B cell (primary cell): ENCODE data around the gene DPH1. TPM values are rescaled to one million over a fixed set of nuclear protein-coding genes. Genes with fewer than 3 reads are reported as not detected.
A peak's percentile ranks its signal among the peaks of the same experiment; 100 is the strongest.

Experiments
- ATAC-seq: fragments of 200-7000 bp; cut with Tn5 transposase; one replicate; pipeline ENCODE4 v1.10.0; 2021; ENCODE audit warnings: low read depth, mild to moderate bottlenecking, moderate number of reproducible peaks, moderate library complexity
- CTCF ChIA-PET: fragments of 350-600 bp; sonication (Branson Sonifier 250); formaldehyde crosslinking; loops from one replicate; lab custom pipeline; 2021; ENCODE audit warnings: antibody characterized with exemption, inconsistent platforms; lab: Charles Lee
- POLR2A ChIA-PET: fragments of 350-600 bp; sonication (Branson Sonifier 250); formaldehyde crosslinking; loops from one replicate; lab custom pipeline; 2021; ENCODE audit warnings: antibody characterized with exemption; lab: Charles Lee
- DNase-seq: peaks from one replicate; pipeline ENCODE4 v3.0.0; 2013
- H2AFZ ChIP-seq: 2 replicates; pipeline ENCODE4 v1.6.1; 2012; ENCODE audit warnings: mild to moderate bottlenecking, low read depth, low read length; ENCODE audit not compliant: insufficient read depth, poor library complexity, severe bottlenecking
- H3K27ac ChIP-seq, 2 donors: 1 replicate in 1 of 2; 2 replicates in 1 of 2; pipeline ENCODE4 v1.5.1; 2012 to 2013; ENCODE audit warnings: low read length in 2 of 2, mild to moderate bottlenecking in 2 of 2, moderate library complexity in 1 of 2
- H3K27me3 ChIP-seq, 4 experiments: fragments of 200-600 bp in 1 of 4; sonication (generic) in 1 of 4; replicated peaks in 1 of 4; 1 replicate in 2 of 4; 2 replicates in 2 of 4; pipeline versions ENCODE4 v1.6.1 to v1.7.0; 2013 to 2016; ENCODE audit warnings: low read length in 3 of 4, mild to moderate bottlenecking in 2 of 4, mixed read lengths in 1 of 4, moderate library complexity in 1 of 4; ENCODE audit not compliant: insufficient read depth in 4 of 4, control insufficient read depth in 3 of 4; ENCODE audit errors: control extremely low read depth in 1 of 4
- H3K36me3 ChIP-seq, 2 experiments: replicated peaks in 1 of 2; 1 replicate in 1 of 2; 2 replicates in 1 of 2; pipeline versions ENCODE4 v1.6.1 to v1.7.1; 2013; ENCODE audit warnings: low read length in 1 of 2; ENCODE audit not compliant: insufficient read depth in 2 of 2, control insufficient read depth in 1 of 2; ENCODE audit errors: control extremely low read depth in 1 of 2, extremely low read depth in 1 of 2
- H3K4me1 ChIP-seq, 2 donors: fragments of 200-600 bp in 1 of 2; sonication (generic) in 1 of 2; 1 replicate in 1 of 2; 2 replicates in 1 of 2; pipeline versions ENCODE4 v1.5.1 to v1.6.1; 2013 to 2017; ENCODE audit warnings: low read length in 2 of 2; ENCODE audit not compliant: control insufficient read depth in 2 of 2, insufficient read depth in 2 of 2
- H3K4me2 ChIP-seq: replicated peaks from 2 replicates; pipeline ENCODE3; 2012; ENCODE audit warnings: mild to moderate bottlenecking, low read depth, low read length; ENCODE audit not compliant: poor library complexity, severe bottlenecking
- H3K4me3 ChIP-seq, 5 experiments: fragments of 200-600 bp in 1 of 5; sonication (generic) in 1 of 5; 1 replicate in 3 of 5; 2 replicates in 2 of 5; pipeline versions ENCODE4 v1.5.1 to v1.7.0; 2011 to 2016; ENCODE audit warnings: low read length in 4 of 5, mild to moderate bottlenecking in 4 of 5, low read depth in 2 of 5, control low read depth in 1 of 5, moderate library complexity in 1 of 5; ENCODE audit not compliant: insufficient read depth in 1 of 5; ENCODE audit errors: control extremely low read depth in 1 of 5, extremely low read depth in 1 of 5
- H3K79me2 ChIP-seq: fragments of 200-600 bp; sonication (generic); one replicate; pipeline ENCODE4 v1.6.0; 2016; ENCODE audit warnings: low read length; ENCODE audit not compliant: control insufficient read depth, insufficient read depth
- H3K9ac ChIP-seq: fragments of 200-600 bp; sonication (generic); 2 replicates; pipeline ENCODE4 v1.6.1; 2017; ENCODE audit warnings: mild to moderate bottlenecking, low read length, moderate library complexity
- H3K9me3 ChIP-seq, 3 donors: one replicate each; pipeline versions ENCODE4 v1.6.1 to v1.7.1; 2013; ENCODE audit warnings: low read length in 2 of 3; ENCODE audit not compliant: control insufficient read depth in 2 of 3, insufficient read depth in 1 of 3; ENCODE audit errors: control extremely low read depth in 1 of 3
- H4K20me1 ChIP-seq: 2 replicates; pipeline ENCODE4 v1.6.0; 2012; ENCODE audit warnings: mild to moderate bottlenecking, low read length; ENCODE audit not compliant: insufficient read depth, control insufficient read depth, poor library complexity, severe bottlenecking
- H3K27ac Mint-ChIP-seq: one replicate; pipeline ENCODE4 v1.8.0; 2021; ENCODE audit warnings: mixed read lengths
- H3K27me3 Mint-ChIP-seq: one replicate; pipeline ENCODE4 v1.8.0; 2021; ENCODE audit warnings: mixed read lengths
- H3K4me1 Mint-ChIP-seq: one replicate; pipeline ENCODE4 v1.8.0; 2021; ENCODE audit warnings: mixed read lengths
- H3K4me3 Mint-ChIP-seq: one replicate; pipeline ENCODE4 v1.8.0; 2021; ENCODE audit warnings: mixed read lengths
- H3K9me3 Mint-ChIP-seq: one replicate; pipeline ENCODE4 v1.8.0; 2022; ENCODE audit warnings: mixed read lengths; ENCODE audit not compliant: insufficient read depth
- EZH2 ChIP-seq: IDR thresholded peaks from 2 replicates; pipeline ENCODE4 v1.6.1; 2012; ENCODE audit warnings: borderline replicate concordance, low read depth, mild to moderate bottlenecking, moderate library complexity, low read length; ENCODE audit not compliant: insufficient read depth, poor library complexity, severe bottlenecking
- WGBS: methylation state at CpG from one replicate; pipeline ENCODE4 v1.1.5; 2013; ENCODE audit warnings: missing lambda C conversion rate; ENCODE audit not compliant: insufficient coverage; 5-methylcytosine and 5-hydroxymethylcytosine counted together
- intact Hi-C: fragments of 100-400 bp; cut with micrococcal nuclease; formaldehyde crosslinking; loops from one replicate; pipeline ENCODE4 v1.10.0; 2022
- polyA plus RNA-seq: library from polyadenylated mRNA; depleted of rRNA; stranded (reverse); fragments of >200 nt; gene quantifications from 2 replicates; pipeline ENCODE4 v1.2.3, GENCODE V29; 2012
- total RNA-seq, 2 donors: library from RNA; stranded (reverse); fragments of 120-200 nt in 1 of 2; gene quantifications; 1 replicate in 1 of 2; 2 replicates in 1 of 2; pipeline versions ENCODE4 v1.2.3 to v1.2.4, GENCODE V29; 2013 to 2022
- TF ChIP-seq, protein P1 (sequence below): fragments of 200-600 bp; IDR thresholded peaks from one replicate; pipeline ENCODE4 v1.8.0; 2022; ENCODE audit warnings: antibody characterized with exemption, mild to moderate bottlenecking

The DPH1 gene
- total and polyA plus RNA-seq, 2 donors (not counting 1 experiment from before 2014, with no cell fraction given) = 83.6 to 105 TPM

DNA sequence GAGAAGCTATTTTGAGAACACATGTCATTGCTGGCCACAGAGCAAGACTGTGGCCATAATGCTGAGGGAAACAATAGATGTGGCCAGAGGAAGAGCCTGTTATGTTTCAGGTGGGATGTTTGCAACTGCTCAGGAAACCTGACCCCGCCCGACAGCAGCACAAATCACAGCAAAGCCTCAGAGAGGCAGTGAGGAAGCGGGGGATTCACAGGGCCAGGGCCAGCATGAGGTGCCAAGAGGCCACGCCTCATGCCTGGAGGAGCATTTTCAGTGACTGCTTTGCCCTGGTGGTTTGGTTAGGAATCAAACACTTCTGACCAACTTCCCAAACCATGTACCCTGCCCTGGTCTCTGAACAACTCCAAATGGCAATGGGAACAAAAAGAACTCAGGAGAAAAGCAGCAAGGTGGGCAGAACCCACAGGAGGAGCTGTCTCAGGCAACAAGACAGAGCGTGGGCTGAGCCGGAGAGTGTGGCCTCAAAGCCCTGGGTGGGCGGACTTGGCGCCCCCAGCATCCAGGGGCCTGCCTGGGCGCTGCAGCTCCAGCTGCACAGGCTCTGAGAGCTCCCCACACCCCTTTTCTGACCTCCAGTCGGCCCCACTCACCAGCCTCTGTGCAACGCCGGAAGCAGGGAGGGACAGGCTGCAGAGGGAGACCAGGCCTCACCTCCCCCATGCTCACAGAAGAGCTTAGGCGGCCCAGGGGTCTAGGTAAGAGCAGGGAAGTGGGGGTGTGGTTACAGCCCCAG, 45.6 kb downstream of the DPH1 start:
- ChIA-PET POLR2A (interaction anchor here (0.7 to 1.0 kb wide), 2 partner anchors 12 to 88 kb away, joined by 3 read pairs; no protein-coding TSS in a partner anchor), CTCF (interaction anchor here (1.0 to 1.3 kb wide), 2 partner anchors 11 to 169 kb away, joined by 3 to 4 read pairs; no protein-coding TSS in a partner anchor)
- no peak overlapping the region for H3K4me3 Mint-ChIP-seq
- H3K9me3 Mint-ChIP-seq = no peaks in the 10 kb centered on the region
- H3K27me3 Mint-ChIP-seq = no peaks in the 10 kb centered on the region
- Histone ChIP-seq H3K4me3 (no peak overlapping the region), H3K79me2 (no peaks in the 10 kb centered on the region), H3K4me1 (peaks cover 12 to 23% of the 10 kb centered on the region in 2 donors), H3K4me2 (peak overlapping the region; percentile 8), H3K27me3 (no peaks in the 10 kb centered on the region), H3K9me3 (no peaks in the 10 kb centered on the region), H4K20me1 (no peaks in the 10 kb centered on the region), H3K27ac (no peak overlapping the region), H2AFZ (peak overlapping the region; percentile 14), H3K36me3 (peaks cover 2 to 11% of the 10 kb centered on the region in 2 experiments), H3K9ac (no peak overlapping the region)
- TF ChIP-seq, protein P1, sequence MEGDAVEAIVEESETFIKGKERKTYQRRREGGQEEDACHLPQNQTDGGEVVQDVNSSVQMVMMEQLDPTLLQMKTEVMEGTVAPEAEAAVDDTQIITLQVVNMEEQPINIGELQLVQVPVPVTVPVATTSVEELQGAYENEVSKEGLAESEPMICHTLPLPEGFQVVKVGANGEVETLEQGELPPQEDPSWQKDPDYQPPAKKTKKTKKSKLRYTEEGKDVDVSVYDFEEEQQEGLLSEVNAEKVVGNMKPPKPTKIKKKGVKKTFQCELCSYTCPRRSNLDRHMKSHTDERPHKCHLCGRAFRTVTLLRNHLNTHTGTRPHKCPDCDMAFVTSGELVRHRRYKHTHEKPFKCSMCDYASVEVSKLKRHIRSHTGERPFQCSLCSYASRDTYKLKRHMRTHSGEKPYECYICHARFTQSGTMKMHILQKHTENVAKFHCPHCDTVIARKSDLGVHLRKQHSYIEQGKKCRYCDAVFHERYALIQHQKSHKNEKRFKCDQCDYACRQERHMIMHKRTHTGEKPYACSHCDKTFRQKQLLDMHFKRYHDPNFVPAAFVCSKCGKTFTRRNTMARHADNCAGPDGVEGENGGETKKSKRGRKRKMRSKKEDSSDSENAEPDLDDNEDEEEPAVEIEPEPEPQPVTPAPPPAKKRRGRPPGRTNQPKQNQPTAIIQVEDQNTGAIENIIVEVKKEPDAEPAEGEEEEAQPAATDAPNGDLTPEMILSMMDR = no peak
- no peak for TF ChIP-seq EZH2
- DNase-seq (no peak), ATAC-seq (no peak)
- intact Hi-C loops = no loop called here
- no peak overlapping the region for H3K27ac Mint-ChIP-seq
- 89% methylated on average over 9 of the region's 13 CpGs for WGBS
- H3K4me1 Mint-ChIP-seq = peaks cover 16% of the 10 kb centered on the region
